NCI-H128 (cell line): ENCODE results near the gene WWP2.

Experiments used
- DNase-seq: peaks from one replicate; lab custom pipeline; 2025; ENCODE audit not compliant: unreplicated experiment; lab: John Stamatoyannopoulos, UW

Gene WWP2

GRCh38 chr16:69855592-69855991 is 93.5 kb downstream of the WWP2 start:
- no peak for DNase-seq

- no peak for DNase-seq
These were observed 96.3 kb downstream of the WWP2 start for GRCh38 chr16:69858191-69859104.

GRCh38 chr16:69859105-69859989 is 97.2 kb downstream of the WWP2 start:
- DNase-seq: no peak

- no peak for DNase-seq
These were observed 98.4 kb downstream of the WWP2 start for GRCh38 chr16:69860233-69861231.

- no peak for DNase-seq
These were observed 99.3 kb downstream of the WWP2 start for GRCh38 chr16:69861292-69862030.

GRCh38 chr16:69863401-69864281 is 101.5 kb downstream of the WWP2 start:
- no peak for DNase-seq

- no peak for DNase-seq
These were observed 103.6 kb downstream of the WWP2 start for GRCh38 chr16:69865701-69866100.

- DNase-seq: no peak
These were observed 105.8 kb downstream of the WWP2 start for GRCh38 chr16:69867784-69868560.

GRCh38 chr16:69870761-69871160 is 108.6 kb downstream of the WWP2 start:
- DNase-seq: no peak

GRCh38 chr16:69871708-69872107 is 109.6 kb downstream of the WWP2 start:
- DNase-seq: no peak

- DNase-seq: no peak
These were observed 110.8 kb downstream of the WWP2 start for GRCh38 chr16:69872888-69873287.

GRCh38 chr16:69873783-69874182 is 111.7 kb downstream of the WWP2 start:
- DNase-seq: no peak

- no peak for DNase-seq
These were observed 112.1 kb downstream of the WWP2 start for GRCh38 chr16:69874271-69874670.

- DNase-seq: no peak
These were observed 118.6 kb downstream of the WWP2 start for GRCh38 chr16:69880640-69881133.

GRCh38 chr16:69881141-69881540 is 119.0 kb downstream of the WWP2 start:
- DNase-seq: no peak

GRCh38 chr16:69883744-69884143 is 121.6 kb downstream of the WWP2 start:
- DNase-seq: no peak

- DNase-seq: no peak
These were observed 123.6 kb downstream of the WWP2 start for GRCh38 chr16:69885722-69886121.

GRCh38 chr16:69886726-69887125 is 124.6 kb downstream of the WWP2 start:
- no peak for DNase-seq
